ENCODE results near the gene ARHGEF19. TPM values are rescaled to one million over a fixed set of nuclear protein-coding genes. Genes with fewer than 3 reads are reported as not detected.

ARHGEF19 gene
- total and polyA plus RNA-seq, 9 of the 15 experiments (the other 6 are each of a cell fraction or from before 2014, with no cell fraction given) = 0.73 to 21.0 (median 5.2) TPM

DNA sequence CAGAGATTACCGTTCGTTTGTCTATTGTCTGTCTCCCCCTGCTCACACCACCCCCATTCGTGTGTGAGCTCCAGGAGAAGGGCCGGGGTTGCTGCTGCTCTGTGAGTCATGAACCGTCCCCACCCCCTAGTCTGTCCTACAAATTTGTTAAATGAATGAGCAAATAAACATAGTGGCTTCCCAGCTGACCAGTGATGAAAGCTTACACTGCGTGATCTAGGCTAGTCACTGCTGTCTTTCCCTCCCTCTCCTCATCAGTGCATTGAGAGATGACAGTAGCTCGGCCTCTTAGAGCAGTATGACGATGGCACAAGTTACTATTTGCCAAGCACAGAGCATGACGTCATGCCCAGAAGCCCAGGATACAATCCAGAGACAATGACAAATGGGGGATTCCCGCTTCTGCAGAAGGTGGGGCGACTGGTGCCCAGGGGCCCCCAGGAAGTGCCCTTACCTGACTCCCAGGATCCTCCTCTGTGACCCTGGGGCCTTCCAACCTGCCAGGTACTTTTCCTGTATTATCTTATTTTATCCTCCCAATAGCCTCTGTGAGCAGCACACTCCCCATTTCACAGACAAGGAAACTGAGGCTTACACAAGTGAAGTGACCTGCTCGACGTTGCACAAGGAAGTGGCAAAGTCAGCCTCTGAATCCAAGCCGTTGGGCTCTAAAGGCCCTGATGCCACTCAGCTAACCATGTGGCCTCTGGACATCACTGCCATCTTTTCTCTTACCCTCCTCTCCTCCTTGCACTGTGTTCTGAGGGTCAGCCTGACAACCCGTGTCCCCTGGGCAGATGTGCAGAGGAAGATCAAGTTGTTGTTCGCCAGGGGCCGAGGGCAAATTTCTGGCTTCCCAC lies 48.0 kb downstream of the ARHGEF19 start (continued):
- TF ChIP-seq, protein P1, sequence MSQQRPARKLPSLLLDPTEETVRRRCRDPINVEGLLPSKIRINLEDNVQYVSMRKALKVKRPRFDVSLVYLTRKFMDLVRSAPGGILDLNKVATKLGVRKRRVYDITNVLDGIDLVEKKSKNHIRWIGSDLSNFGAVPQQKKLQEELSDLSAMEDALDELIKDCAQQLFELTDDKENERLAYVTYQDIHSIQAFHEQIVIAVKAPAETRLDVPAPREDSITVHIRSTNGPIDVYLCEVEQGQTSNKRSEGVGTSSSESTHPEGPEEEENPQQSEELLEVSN (IDR thresholded peaks at IDR 0.05; ENCODE audit: borderline replicate concordance in 1 of 2, extremely low read depth in 1 of 2, insufficient read depth in 1 of 2, insufficient read length in 1 of 2, low read depth in 1 of 2, low read length in 1 of 2, poor library complexity in 1 of 2, severe bottlenecking in 1 of 2) = peak in 1 of 2 experiments; percentile 20
- no peak for TF ChIP-seq ZFP1 (CRISPR knock-in tag; IDR thresholded peaks at IDR 0.05)
- TF ChIP-seq FOXJ3 (CRISPR knock-in tag; IDR thresholded peaks at IDR 0.05) = no peak
- TF ChIP-seq POLR2A (conservative IDR thresholded peaks at IDR 0.05) = no peak
- no peak for TF ChIP-seq TAF15 (IDR thresholded peaks at IDR 0.05; ENCODE audit: low read depth, low read length)
- TF ChIP-seq KAT8 (IDR thresholded peaks at IDR 0.05; ENCODE audit: low read depth) = no peak
- TF ChIP-seq ZNF830 (CRISPR knock-in tag; IDR thresholded peaks at IDR 0.05) = no peak
- no peak for TF ChIP-seq CCAR2 (IDR thresholded peaks at IDR 0.05; ENCODE audit: low read depth, low read length)
- TF ChIP-seq, protein P2, sequence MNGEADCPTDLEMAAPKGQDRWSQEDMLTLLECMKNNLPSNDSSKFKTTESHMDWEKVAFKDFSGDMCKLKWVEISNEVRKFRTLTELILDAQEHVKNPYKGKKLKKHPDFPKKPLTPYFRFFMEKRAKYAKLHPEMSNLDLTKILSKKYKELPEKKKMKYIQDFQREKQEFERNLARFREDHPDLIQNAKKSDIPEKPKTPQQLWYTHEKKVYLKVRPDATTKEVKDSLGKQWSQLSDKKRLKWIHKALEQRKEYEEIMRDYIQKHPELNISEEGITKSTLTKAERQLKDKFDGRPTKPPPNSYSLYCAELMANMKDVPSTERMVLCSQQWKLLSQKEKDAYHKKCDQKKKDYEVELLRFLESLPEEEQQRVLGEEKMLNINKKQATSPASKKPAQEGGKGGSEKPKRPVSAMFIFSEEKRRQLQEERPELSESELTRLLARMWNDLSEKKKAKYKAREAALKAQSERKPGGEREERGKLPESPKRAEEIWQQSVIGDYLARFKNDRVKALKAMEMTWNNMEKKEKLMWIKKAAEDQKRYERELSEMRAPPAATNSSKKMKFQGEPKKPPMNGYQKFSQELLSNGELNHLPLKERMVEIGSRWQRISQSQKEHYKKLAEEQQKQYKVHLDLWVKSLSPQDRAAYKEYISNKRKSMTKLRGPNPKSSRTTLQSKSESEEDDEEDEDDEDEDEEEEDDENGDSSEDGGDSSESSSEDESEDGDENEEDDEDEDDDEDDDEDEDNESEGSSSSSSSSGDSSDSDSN (IDR thresholded peaks at IDR 0.05; ENCODE audit: borderline replicate concordance in 1 of 2, low read depth in 2 of 2, low read length in 2 of 2) = 0 out of 4 replicates have a peak, but pooled peaks of 1 of the 2 experiments have one; percentile 41
- TF ChIP-seq NFYB (IDR thresholded peaks at IDR 0.05; ENCODE audit: extremely low read depth, insufficient read length) = no peak
- TF ChIP-seq RAD51 (IDR thresholded peaks at IDR 0.05; ENCODE audit: borderline replicate concordance, low read depth) = peak; percentile 32; the same call in 1 of the 2 replicates
- TF ChIP-seq RBM15 (IDR thresholded peaks at IDR 0.05; ENCODE audit: insufficient read depth, low read length) = no peak
- no peak for TF ChIP-seq ZNF174 (CRISPR knock-in tag; IDR thresholded peaks at IDR 0.05)
- TF ChIP-seq CTBP1 (IDR thresholded peaks at IDR 0.05; ENCODE audit: borderline replicate concordance) = 0 out of 2 replicates have a peak, but pooled peaks have one; percentile 29
- TF ChIP-seq, protein P3, sequence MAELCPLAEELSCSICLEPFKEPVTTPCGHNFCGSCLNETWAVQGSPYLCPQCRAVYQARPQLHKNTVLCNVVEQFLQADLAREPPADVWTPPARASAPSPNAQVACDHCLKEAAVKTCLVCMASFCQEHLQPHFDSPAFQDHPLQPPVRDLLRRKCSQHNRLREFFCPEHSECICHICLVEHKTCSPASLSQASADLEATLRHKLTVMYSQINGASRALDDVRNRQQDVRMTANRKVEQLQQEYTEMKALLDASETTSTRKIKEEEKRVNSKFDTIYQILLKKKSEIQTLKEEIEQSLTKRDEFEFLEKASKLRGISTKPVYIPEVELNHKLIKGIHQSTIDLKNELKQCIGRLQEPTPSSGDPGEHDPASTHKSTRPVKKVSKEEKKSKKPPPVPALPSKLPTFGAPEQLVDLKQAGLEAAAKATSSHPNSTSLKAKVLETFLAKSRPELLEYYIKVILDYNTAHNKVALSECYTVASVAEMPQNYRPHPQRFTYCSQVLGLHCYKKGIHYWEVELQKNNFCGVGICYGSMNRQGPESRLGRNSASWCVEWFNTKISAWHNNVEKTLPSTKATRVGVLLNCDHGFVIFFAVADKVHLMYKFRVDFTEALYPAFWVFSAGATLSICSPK (IDR thresholded peaks at IDR 0.05; ENCODE audit: borderline replicate concordance) = no peak
- TF ChIP-seq RBM25 (IDR thresholded peaks at IDR 0.05; ENCODE audit: low read depth, low read length, severe bottlenecking) = peak; percentile 73
- no peak for TF ChIP-seq STAG1 (CRISPR knock-in tag; IDR thresholded peaks at IDR 0.05; ENCODE audit: borderline replicate concordance)
- TF ChIP-seq BCOR (IDR thresholded peaks at IDR 0.05) = peak; percentile 88
- peak; percentile 55; the same call in 1 of the 2 replicates for TF ChIP-seq EP300 (IDR thresholded peaks at IDR 0.05; ENCODE audit: low read length)
- TF ChIP-seq TRIM24 (IDR thresholded peaks at IDR 0.05) = no peak
- no peak for TF ChIP-seq ZNF224 (CRISPR knock-in tag; IDR thresholded peaks at IDR 0.05)
- TF ChIP-seq RFX5 (IDR thresholded peaks at IDR 0.05; ENCODE audit: low read depth, low read length) = no peak
- TF ChIP-seq SOX6 (IDR thresholded peaks at IDR 0.05) = peak; percentile 75
- peak; percentile 22 to 35; a peak in 2 of 4 replicates for TF ChIP-seq NRF1 (conservative IDR thresholded peaks at IDR 0.05 in 1 of 2, IDR thresholded peaks at IDR 0.05 in 1 of 2)
- TF ChIP-seq KAT2B (IDR thresholded peaks at IDR 0.05; ENCODE audit: low read depth, low read length) = no peak

Measured in K562 (cell line).